GM13976 (cell line): ENCODE results near the gene SLC19A1.

Experiments used
- DNase-seq: peaks from one replicate; pipeline ENCODE4 v3.0.0; 2012; ENCODE audit warnings: low spot score
- CTCF ChIP-seq: IDR thresholded peaks from 2 replicates; pipeline ENCODE4 v1.5.1; 2012; ENCODE audit warnings: borderline replicate concordance, mild to moderate bottlenecking; ENCODE audit not compliant: insufficient read depth; ENCODE audit errors: extremely low read depth, missing control alignments, control extremely low read depth
- in situ Hi-C: fragments of 300-500 bp; cut with MboI; formaldehyde crosslinking; loops from one replicate; pipeline ENCODE4 v1.12.0; 2022; ENCODE audit warnings: low sequenced_read_pairs, mixed read lengths, inconsistent platforms; ENCODE audit not compliant: unreplicated experiment

Gene SLC19A1

GRCh38 chr21:45512626-45513002, 29.6 kb downstream of the SLC19A1 start:
- in situ Hi-C loops: no loop called here
- TF ChIP-seq CTCF: no peak
- no peak for DNase-seq

- in situ Hi-C loops: no loop called here
- no peak for DNase-seq
- no peak for TF ChIP-seq CTCF
Observed at GRCh38 chr21:45511661-45512431, 30.4 kb downstream of the SLC19A1 start.

- in situ Hi-C loops: no loop called here
- DNase-seq: no peak
- TF ChIP-seq CTCF: no peak
Observed at GRCh38 chr21:45511007-45511406, 31.2 kb downstream of the SLC19A1 start.

GRCh38 chr21:45510466-45510955, 31.7 kb downstream of the SLC19A1 start:
- no peak for TF ChIP-seq CTCF
- in situ Hi-C loops: no loop called here
- no peak for DNase-seq

- in situ Hi-C loops: no loop called here
- no peak for TF ChIP-seq CTCF
- no peak for DNase-seq
Observed at GRCh38 chr21:45509566-45510465, 32.4 kb downstream of the SLC19A1 start.

- in situ Hi-C loops: no loop called here
- TF ChIP-seq CTCF: no peak
Observed at GRCh38 chr21:45508607-45509565, 33.4 kb downstream of the SLC19A1 start.

More at GRCh38 chr21:45508607-45509565, 33.4 kb downstream of the SLC19A1 start:
- DNase-seq: no peak
